Upper lobe of left lung (tissue), 6 donors: ENCODE measurements around the gene STOML1. TPM values are rescaled to one million over a fixed set of nuclear protein-coding genes. Genes with fewer than 3 reads are reported as not detected.

ENCODE experiments used
- ATAC-seq, 2 donors: fragments of 200-7000 bp; cut with Tn5 transposase; one replicate each; pipeline ENCODE4 v1.9.1; 2022; ENCODE audit warnings: mild to moderate bottlenecking in 2 of 2, moderate library complexity in 2 of 2; ENCODE audit not compliant: low FRiP score in 2 of 2
- DNase-seq, 2 donors: peaks; one replicate each; pipeline ENCODE4 v3.0.0-alpha.2; 2019 to 2020
- H3K27ac ChIP-seq, 4 donors: fragments of 200-600 bp; sonication (generic); one replicate each; pipeline ENCODE4 v1.5.1; 2016 to 2019
- H3K27me3 ChIP-seq, 4 donors: fragments of 200-600 bp; sonication (generic); one replicate each; pipeline ENCODE4 v1.5.1; 2017 to 2019
- H3K36me3 ChIP-seq, 4 donors: fragments of 200-600 bp; sonication (generic); one replicate each; pipeline ENCODE4 v1.5.1; 2016 to 2019
- H3K4me1 ChIP-seq, 4 donors: fragments of 200-600 bp; sonication (generic); one replicate each; pipeline ENCODE4 v1.5.1; 2018 to 2019
- H3K4me3 ChIP-seq, 4 donors: fragments of 200-600 bp; sonication (generic); one replicate each; pipeline ENCODE4 v1.5.1; 2017 to 2019; ENCODE audit warnings: mild to moderate bottlenecking in 2 of 4, moderate library complexity in 1 of 4
- H3K9me3 ChIP-seq, 4 donors: fragments of 200-600 bp; sonication (generic); one replicate each; pipeline ENCODE4 v1.5.1; 2018 to 2019
- EP300 ChIP-seq, 4 donors: sonication (generic); formaldehyde crosslinking; IDR thresholded peaks; one replicate each; pipeline ENCODE4 v1.5.1; 2017; ENCODE audit warnings: antibody characterized with exemption in 4 of 4, control low read depth in 2 of 4
- POLR2A ChIP-seq, 4 donors: fragments of 450-650 bp; IDR thresholded peaks; one replicate each; pipeline ENCODE4 v1.5.1; 2016 to 2017; ENCODE audit warnings: antibody characterized with exemption in 4 of 4, mild to moderate bottlenecking in 2 of 4
- POLR2AphosphoS5 ChIP-seq, 2 donors: sonication (generic); formaldehyde crosslinking; IDR thresholded peaks; one replicate each; pipeline ENCODE4 v1.5.1; 2017; ENCODE audit warnings: antibody characterized with exemption in 2 of 2
- WGBS, 2 donors: methylation state at CpG; one replicate each; pipeline ENCODE4 v1.1.5; 2017 to 2018; 5-methylcytosine and 5-hydroxymethylcytosine counted together
- total RNA-seq, 6 donors: library from RNA; depleted of rRNA in 4 of 6; stranded (reverse); fragments of >200 nt in 4 of 6; gene quantifications; one replicate each; pipeline versions ENCODE4 v1.1.0 to v1.2.1, GENCODE V29; 2016 to 2021
- TF ChIP-seq, protein P1 (sequence below), 6 experiments: fragments of 450-650 bp in 4 of 6; fragments of 200-600 bp in 2 of 6; sonication (generic) in 2 of 6; IDR thresholded peaks; one replicate each; pipeline ENCODE4 v1.5.1; 2016 to 2019; ENCODE audit warnings: antibody characterized with exemption in 6 of 6
- donor health status: DM: no; HTN: no; CAD: no; lungs with moderate emphysema.
- donor health status: DM: no; HTN: yes; CAD: no; lungs with severe emphysema.

STOML1 gene
- total RNA-seq, 6 donors from 2014 or later = 12.2 to 23.3 (median 18.3) TPM

DNA sequence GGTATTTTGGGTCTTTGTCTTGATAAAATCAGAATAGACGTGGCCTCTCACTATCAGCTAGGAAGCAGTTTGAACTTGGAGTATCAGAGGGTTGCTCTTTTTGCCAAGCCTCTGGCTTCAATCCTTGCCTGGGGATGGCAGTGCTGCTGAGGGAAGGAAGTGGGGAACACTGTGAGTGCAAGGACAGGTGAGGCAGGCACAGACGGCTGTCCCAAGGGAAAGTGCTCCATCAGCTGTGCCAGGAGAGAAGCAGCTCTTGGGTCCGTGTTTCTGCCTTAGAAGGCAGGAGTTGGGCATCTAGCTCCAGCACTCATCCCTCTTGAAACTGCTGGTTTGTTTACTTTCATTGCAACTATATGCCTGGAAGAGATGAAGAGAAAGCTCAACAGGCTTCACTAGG lies 35.6 kb upstream of the STOML1 start:
- 53 to 67% methylated on average over 3 of the region's 3 CpGs for WGBS, 2 donors
- peak overlapping the region in 1 of 4 donors; percentile 62 for H3K27ac ChIP-seq
- TF ChIP-seq POLR2AphosphoS5 (IDR thresholded peaks at IDR 0.05) (no peak), POLR2A (IDR thresholded peaks at IDR 0.05) (no peak), EP300 (IDR thresholded peaks at IDR 0.05) (no peak)
- TF ChIP-seq, protein P1, sequence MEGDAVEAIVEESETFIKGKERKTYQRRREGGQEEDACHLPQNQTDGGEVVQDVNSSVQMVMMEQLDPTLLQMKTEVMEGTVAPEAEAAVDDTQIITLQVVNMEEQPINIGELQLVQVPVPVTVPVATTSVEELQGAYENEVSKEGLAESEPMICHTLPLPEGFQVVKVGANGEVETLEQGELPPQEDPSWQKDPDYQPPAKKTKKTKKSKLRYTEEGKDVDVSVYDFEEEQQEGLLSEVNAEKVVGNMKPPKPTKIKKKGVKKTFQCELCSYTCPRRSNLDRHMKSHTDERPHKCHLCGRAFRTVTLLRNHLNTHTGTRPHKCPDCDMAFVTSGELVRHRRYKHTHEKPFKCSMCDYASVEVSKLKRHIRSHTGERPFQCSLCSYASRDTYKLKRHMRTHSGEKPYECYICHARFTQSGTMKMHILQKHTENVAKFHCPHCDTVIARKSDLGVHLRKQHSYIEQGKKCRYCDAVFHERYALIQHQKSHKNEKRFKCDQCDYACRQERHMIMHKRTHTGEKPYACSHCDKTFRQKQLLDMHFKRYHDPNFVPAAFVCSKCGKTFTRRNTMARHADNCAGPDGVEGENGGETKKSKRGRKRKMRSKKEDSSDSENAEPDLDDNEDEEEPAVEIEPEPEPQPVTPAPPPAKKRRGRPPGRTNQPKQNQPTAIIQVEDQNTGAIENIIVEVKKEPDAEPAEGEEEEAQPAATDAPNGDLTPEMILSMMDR (IDR thresholded peaks at IDR 0.05) = no peak
- peaks cover 21 to 26% (median 25%) of the 10 kb centered on the region in 4 donors for H3K4me1 ChIP-seq
- ATAC-seq (no peak), DNase-seq (no peak)
- peaks cover 26 to 85% (median 55%) of the 10 kb centered on the region in 4 donors for H3K36me3 ChIP-seq
- H3K9me3 ChIP-seq = no peaks in the 10 kb centered on the region
- H3K4me3 ChIP-seq = no peak overlapping the region
- no peaks in the 10 kb centered on the region for H3K27me3 ChIP-seq

DNA sequence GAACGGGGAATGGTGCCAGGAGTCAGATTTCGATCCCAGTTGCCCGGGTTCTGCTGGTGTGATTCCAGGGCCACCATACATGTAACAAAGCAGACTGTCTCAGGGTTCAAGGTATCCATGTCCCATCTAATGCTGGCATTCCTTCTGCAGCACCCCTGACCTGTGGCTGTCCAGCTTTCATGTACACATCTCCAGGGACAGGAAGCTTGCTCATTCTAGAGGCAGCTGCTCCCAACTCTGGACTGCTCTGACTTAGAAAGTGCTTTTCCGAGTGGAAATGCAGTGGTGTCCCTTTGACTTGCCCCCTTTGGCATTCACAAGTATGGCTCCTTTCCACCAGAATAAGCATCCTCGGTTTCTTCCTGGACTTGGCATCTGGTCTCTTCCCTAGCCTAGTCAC lies 33.3 kb upstream of the STOML1 start:
- 66 to 67% methylated on average over 5 of the region's 5 CpGs for WGBS, 2 donors
- Histone ChIP-seq H3K9me3 (no peaks in the 10 kb centered on the region), H3K4me3 (no peak overlapping the region), H3K27ac (peak overlapping the region in 2 of 4 donors; percentile 35 to 70), H3K4me1 (peaks cover 19 to 26% (median 21%) of the 10 kb centered on the region in 4 donors), H3K36me3 (peaks cover 29 to 80% (median 53%) of the 10 kb centered on the region in 4 donors), H3K27me3 (no peaks in the 10 kb centered on the region)
- TF ChIP-seq, protein P1 (IDR thresholded peaks at IDR 0.05) = no peak
- TF ChIP-seq POLR2A (IDR thresholded peaks at IDR 0.05) = no peak
- no peak for TF ChIP-seq EP300 (IDR thresholded peaks at IDR 0.05)
- no peak for TF ChIP-seq POLR2AphosphoS5 (IDR thresholded peaks at IDR 0.05)
- no peak for DNase-seq
- ATAC-seq = peak in 1 of 2 donors; percentile 35

DNA sequence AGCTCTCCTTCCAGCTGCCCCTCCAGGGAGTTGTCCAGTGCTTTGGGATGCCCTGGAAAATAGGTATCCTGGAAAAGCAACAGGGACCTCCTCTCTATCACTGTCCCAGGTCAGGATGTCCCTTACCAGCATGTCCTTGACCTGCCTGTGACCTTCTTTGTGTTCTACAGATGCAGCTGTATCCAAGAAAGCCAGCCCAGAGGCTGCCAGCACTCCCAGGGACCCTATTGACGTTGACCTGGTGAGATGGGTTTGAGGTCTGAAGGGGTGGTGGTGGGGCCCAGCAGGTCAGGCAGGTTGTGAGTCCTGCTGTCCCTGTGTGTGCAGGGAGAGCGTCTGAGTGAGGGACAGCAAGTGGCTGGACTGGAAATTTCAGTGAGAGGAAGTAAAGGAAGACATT lies 32.6 kb upstream of the STOML1 start:
- H3K9me3 ChIP-seq = no peaks in the 10 kb centered on the region
- H3K27me3 ChIP-seq = no peaks in the 10 kb centered on the region
- ATAC-seq = no peak
- 56 to 83% methylated on average over 1 to 2 of the region's 2 CpGs for WGBS, 2 donors
- TF ChIP-seq, protein P1 (IDR thresholded peaks at IDR 0.05) = no peak
- no peak for TF ChIP-seq POLR2A (IDR thresholded peaks at IDR 0.05)
- no peak for TF ChIP-seq POLR2AphosphoS5 (IDR thresholded peaks at IDR 0.05)
- no peak for TF ChIP-seq EP300 (IDR thresholded peaks at IDR 0.05)
- H3K4me1 ChIP-seq = peaks cover 19 to 26% (median 24%) of the 10 kb centered on the region in 4 donors
- peaks cover 29 to 76% (median 50%) of the 10 kb centered on the region in 4 donors for H3K36me3 ChIP-seq
- no peak overlapping the region for H3K4me3 ChIP-seq
- peak overlapping the region in 2 of 4 donors; percentile 35 to 70 for H3K27ac ChIP-seq
- no peak for DNase-seq

DNA sequence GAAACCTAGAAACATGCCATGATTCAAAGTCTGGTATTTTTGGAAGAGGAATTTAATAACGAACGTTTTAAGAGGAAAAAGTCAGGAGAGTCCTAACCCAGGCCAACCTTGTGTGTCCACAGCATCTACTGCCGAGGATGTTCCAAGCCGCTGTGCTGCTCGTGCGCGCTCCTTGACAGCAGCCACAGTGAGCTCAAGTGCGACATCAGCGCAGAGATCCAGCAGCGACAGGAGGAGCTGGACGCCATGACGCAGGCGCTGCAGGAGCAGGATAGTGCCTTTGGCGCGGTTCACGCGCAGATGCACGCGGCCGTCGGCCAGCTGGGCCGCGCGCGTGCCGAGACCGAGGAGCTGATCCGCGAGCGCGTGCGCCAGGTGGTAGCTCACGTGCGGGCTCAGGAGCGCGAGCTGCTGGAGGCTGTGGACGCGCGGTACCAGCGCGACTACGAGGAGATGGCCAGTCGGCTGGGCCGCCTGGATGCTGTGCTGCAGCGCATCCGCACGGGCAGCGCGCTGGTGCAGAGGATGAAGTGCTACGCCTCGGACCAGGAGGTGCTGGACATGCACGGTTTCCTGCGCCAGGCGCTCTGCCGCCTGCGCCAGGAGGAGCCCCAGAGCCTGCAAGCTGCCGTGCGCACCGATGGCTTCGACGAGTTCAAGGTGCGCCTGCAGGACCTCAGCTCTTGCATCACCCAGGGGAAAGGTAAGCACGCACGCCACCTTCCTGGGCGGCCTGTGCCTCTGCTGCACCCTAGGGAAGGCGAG lies 30.8 kb upstream of the STOML1 start:
- ATAC-seq (peak in 1 of 2 donors; percentile 16), DNase-seq (peak in 1 of 2 donors; percentile 83)
- H3K9me3 ChIP-seq = no peaks in the 10 kb centered on the region
- H3K4me3 ChIP-seq = no peak overlapping the region
- 95 to 96% methylated on average over 27 to 66 of the region's 66 CpGs for WGBS, 2 donors
- TF ChIP-seq EP300 (IDR thresholded peaks at IDR 0.05) (no peak), POLR2A (IDR thresholded peaks at IDR 0.05) (no peak)
- TF ChIP-seq, protein P1 (IDR thresholded peaks at IDR 0.05) = no peak
- H3K36me3 ChIP-seq = peaks cover 29 to 69% (median 49%) of the 10 kb centered on the region in 4 donors
- H3K4me1 ChIP-seq = peaks cover 15 to 31% (median 26%) of the 10 kb centered on the region in 4 donors
- no peak overlapping the region for H3K27ac ChIP-seq
- H3K27me3 ChIP-seq = no peaks in the 10 kb centered on the region
